HG03060 (cell line): ENCODE data around the gene MDM4.
"Not testable (repeated sequence)": the region's sequence is repeated elsewhere in the genome, so short reads cannot be mapped to it uniquely, and the experiment has no call there.

Experiments used
- ATAC-seq: cut with Tn5 transposase; IDR thresholded peaks from one replicate; pipeline ENCODE4 v1.9.1; 2021; ENCODE audit warnings: low read depth, moderate number of reproducible peaks; ENCODE audit not compliant: unreplicated experiment

MDM4 gene, protein sequence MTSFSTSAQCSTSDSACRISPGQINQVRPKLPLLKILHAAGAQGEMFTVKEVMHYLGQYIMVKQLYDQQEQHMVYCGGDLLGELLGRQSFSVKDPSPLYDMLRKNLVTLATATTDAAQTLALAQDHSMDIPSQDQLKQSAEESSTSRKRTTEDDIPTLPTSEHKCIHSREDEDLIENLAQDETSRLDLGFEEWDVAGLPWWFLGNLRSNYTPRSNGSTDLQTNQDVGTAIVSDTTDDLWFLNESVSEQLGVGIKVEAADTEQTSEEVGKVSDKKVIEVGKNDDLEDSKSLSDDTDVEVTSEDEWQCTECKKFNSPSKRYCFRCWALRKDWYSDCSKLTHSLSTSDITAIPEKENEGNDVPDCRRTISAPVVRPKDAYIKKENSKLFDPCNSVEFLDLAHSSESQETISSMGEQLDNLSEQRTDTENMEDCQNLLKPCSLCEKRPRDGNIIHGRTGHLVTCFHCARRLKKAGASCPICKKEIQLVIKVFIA

DNA sequence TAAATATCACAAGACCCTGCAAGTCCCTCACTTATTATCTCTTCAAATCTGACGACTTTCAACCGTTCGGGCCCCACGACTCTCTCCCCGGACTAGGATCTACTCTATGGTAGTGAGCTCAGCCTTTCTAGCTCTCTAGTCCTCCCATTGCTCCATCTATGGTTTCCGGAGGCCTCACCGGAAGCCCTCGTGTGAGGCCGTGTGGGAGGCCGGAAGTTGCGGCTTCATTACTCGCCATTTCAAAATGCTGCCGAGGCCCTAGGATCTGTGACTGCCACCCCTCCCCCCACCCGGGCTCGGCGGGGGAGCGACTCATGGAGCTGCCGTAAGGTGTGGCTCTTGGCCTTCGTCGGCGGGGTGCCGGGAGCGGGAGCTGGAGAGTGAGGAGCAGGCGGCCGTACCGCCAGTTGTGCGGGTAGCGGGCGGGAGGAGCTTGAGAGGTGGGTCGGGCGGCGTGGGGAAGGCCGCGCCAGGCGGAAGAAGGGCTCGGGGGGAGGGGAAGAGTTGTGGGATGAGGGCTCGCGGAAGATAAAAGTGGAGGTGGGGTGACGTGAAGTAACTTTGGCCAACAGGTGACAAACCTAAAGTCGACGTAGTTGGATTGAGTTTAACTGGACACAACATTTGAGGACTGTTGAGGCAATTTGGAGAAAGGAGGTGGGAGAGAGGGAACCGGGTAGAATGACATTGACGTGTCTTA is at the start of gene MDM4:
MDM4 (plus strand) TSS at position 227 of the 700 bp plus-strand sequence. CDS start 9,113 bp downstream, outside the sequence.
- peak; percentile 55 for ATAC-seq

GRCh38 chr1:204466416-204467405 is 49.5 kb upstream of the MDM4 start:
- ATAC-seq = no peak

- no peak for ATAC-seq
Measured at GRCh38 chr1:204468206-204468605, 48.0 kb upstream of the MDM4 start.

DNA sequence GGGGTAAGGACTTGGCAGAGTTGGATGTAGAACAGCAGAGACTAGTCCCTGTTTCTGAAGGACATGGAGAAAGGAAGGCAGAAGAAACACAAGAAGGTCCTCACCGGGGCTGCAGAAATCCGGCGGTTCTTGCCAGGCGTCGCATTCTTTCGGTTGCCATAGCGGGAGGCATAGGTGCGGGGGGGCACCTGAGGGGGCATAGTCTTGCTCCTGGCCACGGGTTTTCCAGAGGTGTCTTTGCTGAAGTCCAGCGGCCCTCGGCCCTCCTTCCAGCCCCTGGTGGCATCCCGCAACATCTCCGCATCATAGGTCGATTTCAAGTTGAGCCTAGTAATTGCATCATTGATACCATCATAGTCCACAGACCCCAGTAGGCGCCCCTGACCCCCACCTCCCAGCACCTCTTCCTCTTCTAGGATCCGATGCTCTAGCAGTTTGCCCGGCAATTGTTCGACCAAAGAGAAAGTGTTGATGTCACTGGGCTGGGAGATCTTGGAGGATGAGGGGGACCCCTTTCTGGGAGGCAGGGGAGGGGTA is 47.4 kb upstream of the MDM4 start:
- no peak for ATAC-seq

DNA sequence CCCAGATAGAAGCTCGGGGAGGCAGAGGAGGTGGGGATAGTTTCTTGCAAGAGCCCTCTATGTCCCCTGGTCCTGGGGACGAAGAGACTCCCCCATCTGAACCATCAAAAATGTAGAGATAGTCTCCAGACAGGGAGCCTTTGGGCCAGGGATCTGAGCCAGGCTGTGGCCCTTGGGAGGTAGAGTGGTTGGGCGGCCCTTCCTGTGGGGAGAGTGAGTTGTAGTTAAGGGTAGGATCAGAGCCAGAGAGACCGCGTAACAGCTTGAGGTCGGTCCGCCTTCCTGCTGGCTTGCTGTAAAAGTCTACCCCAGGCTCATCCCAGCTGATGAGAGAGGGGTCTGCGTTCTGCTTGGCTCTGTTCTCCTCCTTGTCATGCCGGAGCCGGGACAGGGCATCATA is 46.9 kb upstream of the MDM4 start:
- no peak for ATAC-seq

DNA sequence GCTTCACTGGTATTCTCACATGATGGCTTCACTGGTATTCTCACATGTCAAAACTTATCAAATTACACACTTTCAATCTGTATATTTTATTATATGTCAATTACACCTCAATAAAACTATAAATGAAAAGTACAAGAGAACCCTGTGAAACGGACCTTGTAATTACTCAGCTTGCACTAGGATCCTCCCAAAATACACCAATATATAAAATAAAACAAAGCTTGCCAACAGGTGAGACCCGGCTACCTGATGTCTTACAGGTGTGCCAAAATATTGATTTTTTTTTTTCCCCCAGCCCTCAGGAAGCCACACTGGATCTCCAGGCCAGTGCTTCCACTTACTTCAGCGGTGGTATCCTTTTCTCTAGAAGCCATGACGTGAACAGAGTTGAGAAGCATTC is 44.5 kb upstream of the MDM4 start:
- no peak for ATAC-seq

DNA sequence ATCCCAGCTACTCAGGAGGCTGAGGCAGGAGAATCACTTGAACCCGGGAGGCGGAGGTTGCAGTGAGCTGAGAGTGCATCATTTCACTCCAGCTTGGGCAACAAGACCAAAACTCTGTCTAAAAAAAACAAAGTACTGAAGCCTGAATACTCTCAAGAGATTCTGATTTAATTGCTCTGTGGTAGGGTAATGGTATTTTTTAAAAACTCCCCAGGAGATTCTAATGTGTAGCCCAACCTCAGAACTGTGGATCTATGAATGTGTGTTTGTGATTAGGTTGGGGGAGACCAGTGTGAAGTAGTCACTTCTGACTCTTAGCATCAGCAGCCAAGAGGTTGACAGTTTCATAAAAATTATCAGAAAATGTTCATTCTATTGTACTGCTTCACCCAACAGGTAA is 43.5 kb upstream of the MDM4 start:
- ATAC-seq = no peak

- no peak for ATAC-seq
Measured at GRCh38 chr1:204473400-204473965, 42.7 kb upstream of the MDM4 start.

- ATAC-seq = no peak
Measured at GRCh38 chr1:204475656-204476432, 40.4 kb upstream of the MDM4 start.

- no peak for ATAC-seq
Measured at GRCh38 chr1:204476563-204476962, 39.6 kb upstream of the MDM4 start.

GRCh38 chr1:204477036-204477740 is 39.0 kb upstream of the MDM4 start:
- ATAC-seq = no peak

GRCh38 chr1:204478172-204478899 is 37.9 kb upstream of the MDM4 start:
- no peak for ATAC-seq

DNA sequence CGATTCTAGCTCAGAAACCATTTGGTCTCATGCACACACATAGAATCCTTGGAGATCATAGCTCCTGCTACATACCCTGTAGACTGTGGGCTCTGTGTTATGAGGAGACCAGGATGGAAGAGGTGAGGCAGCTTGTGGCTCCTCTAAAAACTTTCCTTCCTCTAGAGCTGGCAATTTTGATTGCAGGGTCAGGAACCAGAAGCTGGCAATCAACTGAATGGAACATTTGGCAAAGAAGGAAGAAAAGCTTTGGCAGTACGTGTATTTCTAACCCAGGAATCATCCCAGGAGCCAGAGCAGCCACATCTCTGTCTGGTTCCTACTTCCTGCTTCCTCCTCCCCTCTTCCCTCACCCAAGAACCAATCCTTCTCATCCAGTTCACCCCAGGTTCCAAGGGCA is 37.3 kb upstream of the MDM4 start:
- no peak for ATAC-seq

GRCh38 chr1:204479387-204480136 is 36.6 kb upstream of the MDM4 start:
- ATAC-seq = no peak

DNA sequence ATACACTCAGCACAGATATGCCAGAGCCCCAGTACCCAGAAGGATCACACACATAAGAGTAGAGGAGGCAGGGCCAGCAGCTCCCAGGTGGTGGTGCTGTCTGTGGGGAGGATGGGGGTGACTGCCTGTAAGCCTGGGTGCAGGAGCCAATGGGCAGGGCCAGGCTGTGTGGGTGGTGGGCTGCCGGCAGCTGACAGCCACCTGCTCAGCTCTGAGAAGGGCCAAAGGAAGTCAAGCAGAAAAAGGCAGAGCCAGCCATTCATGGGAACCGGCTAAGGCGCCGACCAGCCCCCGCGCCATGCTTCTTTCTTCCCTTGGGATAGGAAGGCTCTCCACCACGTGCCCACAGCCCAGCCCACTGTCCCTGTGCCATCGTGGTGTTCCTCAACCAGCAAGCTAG is 35.7 kb upstream of the MDM4 start:
- no peak for ATAC-seq

- no peak for ATAC-seq
Measured at GRCh38 chr1:204483791-204484190, 32.4 kb upstream of the MDM4 start.

GRCh38 chr1:204486513-204487255 is 29.5 kb upstream of the MDM4 start:
- ATAC-seq = not testable (repeated sequence)
